ENCODE data around the gene CBFB. TPM values are rescaled to one million over a fixed set of nuclear protein-coding genes. Genes with fewer than 3 reads are reported as not detected.

The CBFB gene
- total and polyA plus RNA-seq, 2 of the 13 experiments (the other 11 are each of a cell fraction or from before 2014, with no cell fraction given): 22.1 to 70.8 TPM

- H2AFZ ChIP-seq (ENCODE audit: low read length): no peak overlapping the region
- ChIA-PET POLR2A (no interaction called here), CTCF (ENCODE audit: low intra/inter-chr PET ratio, low total read pairs) (no interaction called here)
- H4K20me1 ChIP-seq (ENCODE audit: insufficient read depth, low read length): no peaks in the 10 kb centered on the region; the same call in 1 of the 2 replicates
- FAIRE-seq (no peak), DNase-seq (ENCODE audit: low spot score) (no peak), ATAC-seq (no peak)
- no TSS peak for BruUV-seq (replicated peaks)
- H3K9ac ChIP-seq (ENCODE audit: insufficient read depth, low read depth, low read length): no peak overlapping the region
- H3K4me3 ChIP-seq (replicated peaks in 1 of 3; ENCODE audit: insufficient read depth in 1 of 3, low read depth in 2 of 3, low read length in 3 of 3): no peak overlapping the region
- TF ChIP-seq HNF4A (CRISPR knock-in tag; IDR thresholded peaks at IDR 0.05): no peak
- TF ChIP-seq ZBTB49 (CRISPR knock-in tag; IDR thresholded peaks at IDR 0.05; ENCODE audit: borderline replicate concordance): no peak
- in situ Hi-C loops (cut with HindIII; ENCODE audit: extremely low pct_ligation_motif_present, low pct_unique_long_range_greater_than_20kb) (no loop called here), intact Hi-C loops (cut with micrococcal nuclease; ENCODE audit: unreplicated experiment) (no loop called here)
- 91% methylated on average over 4 of the region's 4 CpGs for WGBS (ENCODE audit: low lambda C conversion rate)
- peaks cover 89% of the 10 kb centered on the region for H3K79me2 ChIP-seq (ENCODE audit: insufficient read depth, low read length)
- peaks cover 0 to 25% of the 10 kb centered on the region in 2 experiments; a peak in 4 of 5 replicates for H3K36me3 ChIP-seq (replicated peaks in 1 of 2; ENCODE audit: control insufficient read depth in 1 of 2, insufficient read depth in 2 of 2, low read length in 2 of 2)
- H3K27me3 ChIP-seq (ENCODE audit: control insufficient read depth in 1 of 2, insufficient read depth in 2 of 2, low read length in 2 of 2): no peaks in the 10 kb centered on the region
- no peak overlapping the region for H3K27ac ChIP-seq (ENCODE audit: extremely low read length, insufficient read depth, low read length)
- H3K4me2 ChIP-seq (ENCODE audit: low read depth, low read length): no peak overlapping the region
- H3K9me3 ChIP-seq (ENCODE audit: low read length): no peaks in the 10 kb centered on the region
- peaks cover 48% of the 10 kb centered on the region for H3K4me1 ChIP-seq (ENCODE audit: insufficient read depth, low read length)
Measured at GRCh38 chr16:67034487-67034886, 5.5 kb downstream of the CBFB start.

GRCh38 chr16:67035364-67035763 is 6.4 kb downstream of the CBFB start:
- WGBS (ENCODE audit: low lambda C conversion rate): 97% methylated on average over 1 of the region's 1 CpG
- CTCF ChIA-PET (ENCODE audit: low intra/inter-chr PET ratio, low total read pairs): no interaction called here
- no peak for FAIRE-seq

More at GRCh38 chr16:67035364-67035763, 6.4 kb downstream of the CBFB start:
- intact Hi-C loops (cut with micrococcal nuclease; ENCODE audit: unreplicated experiment) (no loop called here), in situ Hi-C loops (cut with HindIII; ENCODE audit: extremely low pct_ligation_motif_present, low pct_unique_long_range_greater_than_20kb) (no loop called here)
- TF ChIP-seq ZNF496 (CRISPR knock-in tag; IDR thresholded peaks at IDR 0.05; ENCODE audit: insufficient replicate concordance): no peak
- no peak for TF ChIP-seq ZNF253 (CRISPR knock-in tag; IDR thresholded peaks at IDR 0.05; ENCODE audit: borderline replicate concordance)
- TF ChIP-seq RFX1 (IDR thresholded peaks at IDR 0.05): no peak
- no peak for TF ChIP-seq ZNF33A (CRISPR knock-in tag; IDR thresholded peaks at IDR 0.05; ENCODE audit: borderline replicate concordance)
- TF ChIP-seq RFX5 (IDR thresholded peaks at IDR 0.05; ENCODE audit: low read depth, low read length): no peak
- TF ChIP-seq IKZF4 (CRISPR knock-in tag; IDR thresholded peaks at IDR 0.05; ENCODE audit: borderline replicate concordance, low read depth, not compliant biosample characterization): no peak
- TF ChIP-seq POLR2A (IDR thresholded peaks at IDR 0.05; ENCODE audit: insufficient read depth in 1 of 2, low read depth in 2 of 2, low read length in 2 of 2): no peak
- H3K4me2 ChIP-seq (ENCODE audit: low read depth, low read length): no peak overlapping the region
- H3K36me3 ChIP-seq (replicated peaks in 1 of 2; ENCODE audit: control insufficient read depth in 1 of 2, insufficient read depth in 2 of 2, low read length in 2 of 2): peaks cover 2 to 33% of the 10 kb centered on the region in 2 experiments; a peak in 4 of 5 replicates
- no peaks in the 10 kb centered on the region; the same call in 1 of the 2 replicates for H4K20me1 ChIP-seq (ENCODE audit: insufficient read depth, low read length)
- H3K9ac ChIP-seq (ENCODE audit: insufficient read depth, low read depth, low read length): no peak overlapping the region
- peaks cover 45% of the 10 kb centered on the region for H3K4me1 ChIP-seq (ENCODE audit: insufficient read depth, low read length)
- ATAC-seq (no peak), DNase-seq (ENCODE audit: low spot score) (no peak)
- peaks cover 84% of the 10 kb centered on the region for H3K79me2 ChIP-seq (ENCODE audit: insufficient read depth, low read length)
- no peak overlapping the region for H3K27ac ChIP-seq (ENCODE audit: extremely low read length, insufficient read depth, low read length)
- POLR2A ChIA-PET: no interaction called here
- no peaks in the 10 kb centered on the region for H3K27me3 ChIP-seq (ENCODE audit: control insufficient read depth in 1 of 2, insufficient read depth in 2 of 2, low read length in 2 of 2)
- H3K4me3 ChIP-seq (replicated peaks in 1 of 3; ENCODE audit: insufficient read depth in 1 of 3, low read depth in 2 of 3, low read length in 3 of 3): no peak overlapping the region
- no peaks in the 10 kb centered on the region for H3K9me3 ChIP-seq (ENCODE audit: low read length)
- no TSS peak for BruUV-seq (replicated peaks)
- no peak overlapping the region for H2AFZ ChIP-seq (ENCODE audit: low read length)
